ENCODE results near the gene SAMD14.

SAMD14 gene

DNA sequence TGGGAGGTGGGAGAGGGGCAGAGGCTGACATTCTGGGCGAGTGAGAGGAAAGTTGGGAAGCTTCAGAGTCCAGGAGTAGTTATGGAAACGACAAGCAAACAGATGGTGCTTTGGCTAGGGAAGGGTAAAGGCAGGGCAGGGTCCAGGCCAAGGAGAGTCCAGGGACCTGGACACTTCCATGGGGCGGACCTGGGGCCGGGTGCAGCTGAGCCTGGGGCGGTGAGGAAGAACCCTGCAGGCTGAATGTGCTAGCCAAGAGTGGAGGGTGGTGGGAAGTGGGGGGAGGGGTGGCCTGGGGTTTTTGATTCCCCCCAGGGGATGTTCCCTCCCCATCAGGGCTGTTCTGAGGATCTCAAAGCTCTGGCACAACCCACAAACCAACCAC is 17.9 kb upstream of the SAMD14 start:
- no peak for DNase-seq

DNA sequence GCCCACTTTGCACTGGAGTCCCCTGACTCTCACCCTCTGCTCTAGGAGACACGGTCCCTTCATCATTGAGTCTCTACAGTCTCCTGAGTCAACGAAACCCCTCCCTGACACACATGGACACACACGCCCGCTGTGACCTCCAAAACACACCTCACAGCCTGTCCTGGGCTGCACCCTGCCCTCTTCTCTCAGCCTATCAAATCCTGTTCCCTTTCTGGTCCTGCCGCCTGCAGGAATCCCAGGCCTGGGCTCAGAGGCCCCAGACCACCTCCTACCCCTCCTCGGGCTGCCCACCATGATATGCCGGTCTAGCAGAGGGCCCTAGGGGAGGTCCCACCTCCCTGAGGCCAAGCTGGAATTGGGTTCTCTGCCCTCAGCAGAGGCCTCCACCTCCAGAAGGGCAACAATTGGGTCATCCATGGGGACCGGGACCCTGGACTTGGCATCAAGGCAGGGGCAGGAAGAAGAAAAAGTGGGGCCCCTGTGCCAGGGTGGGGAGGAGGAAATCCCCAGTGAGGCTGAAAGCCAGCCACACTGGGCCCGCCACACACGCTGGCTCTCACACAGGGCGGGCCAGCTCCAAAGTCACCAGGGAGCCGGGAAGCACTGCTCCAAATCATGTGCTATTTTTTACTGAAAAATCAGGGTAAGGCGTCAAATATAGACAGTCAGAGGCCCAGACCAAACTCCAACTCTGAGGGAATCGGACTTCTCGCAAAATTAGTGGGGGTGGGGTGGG is 17.1 kb upstream of the SAMD14 start:
- DNase-seq = no peak

DNA sequence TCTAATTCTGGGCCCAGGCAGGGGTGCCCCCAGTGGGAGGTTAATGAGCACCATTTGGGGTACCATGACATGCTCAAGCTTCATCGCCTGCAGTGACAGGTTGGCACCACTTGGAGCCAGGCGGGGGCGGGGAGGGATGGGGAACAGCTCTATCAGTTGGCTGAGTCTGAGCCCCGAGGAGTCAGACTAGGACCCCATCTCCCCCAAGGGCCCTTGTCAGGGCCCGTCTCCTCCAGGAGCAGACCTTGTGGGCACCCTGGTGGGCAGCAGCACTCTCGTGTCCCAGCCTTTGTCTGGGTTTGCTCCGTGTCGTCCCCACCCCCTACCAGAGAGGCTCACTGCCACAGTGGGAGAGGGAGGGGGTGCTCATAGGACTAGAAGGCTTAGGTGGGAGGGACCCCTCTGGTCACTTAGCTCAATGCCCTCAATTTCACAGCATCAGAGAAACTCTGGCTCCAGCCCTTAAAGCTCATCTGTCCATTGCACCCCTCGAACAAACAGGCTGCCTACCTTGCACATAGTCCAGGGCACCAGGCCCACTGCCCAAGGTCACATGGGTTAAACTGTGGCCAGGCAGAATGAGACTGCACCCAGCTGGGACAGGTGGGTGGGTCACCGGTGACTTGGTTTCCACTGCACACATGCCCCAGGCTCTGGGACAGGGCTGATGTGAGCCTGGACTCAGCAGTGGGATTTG is 16.4 kb upstream of the SAMD14 start:
- no peak for DNase-seq

DNA sequence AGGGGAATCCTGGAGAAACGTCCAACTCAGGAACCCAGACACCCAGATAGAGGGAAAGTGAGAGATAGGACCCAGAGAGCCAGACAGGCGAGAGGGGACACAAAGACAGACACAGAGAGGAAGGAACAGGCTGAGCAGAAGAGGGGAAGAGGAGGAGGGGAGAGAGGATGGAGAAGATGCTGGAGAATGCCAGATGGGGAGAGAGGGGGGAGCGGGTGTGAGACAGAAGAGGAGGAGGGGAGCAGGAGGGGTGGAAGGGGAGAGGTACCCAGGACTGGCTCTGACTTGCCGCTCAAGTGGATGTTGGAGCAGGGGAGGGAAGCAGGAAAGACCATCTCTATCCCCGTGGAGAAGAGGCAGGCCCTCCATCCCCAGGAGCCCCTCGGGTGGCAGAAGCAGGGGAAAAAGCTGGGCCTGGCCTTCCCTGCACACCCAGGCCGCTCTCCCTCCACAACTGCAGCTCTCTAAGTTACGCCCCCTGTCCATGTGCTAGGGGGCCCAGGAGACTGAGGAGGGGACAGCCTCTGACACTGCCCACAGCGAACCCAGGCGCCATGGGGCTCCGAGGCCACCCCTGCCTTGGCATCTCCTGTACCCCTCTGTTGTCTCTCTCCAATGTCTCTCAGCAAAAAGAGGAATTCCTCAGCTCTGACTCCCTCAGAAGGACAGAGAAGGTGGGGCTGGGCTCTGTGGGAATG is 15.7 kb upstream of the SAMD14 start:
- DNase-seq = no peak

DNA sequence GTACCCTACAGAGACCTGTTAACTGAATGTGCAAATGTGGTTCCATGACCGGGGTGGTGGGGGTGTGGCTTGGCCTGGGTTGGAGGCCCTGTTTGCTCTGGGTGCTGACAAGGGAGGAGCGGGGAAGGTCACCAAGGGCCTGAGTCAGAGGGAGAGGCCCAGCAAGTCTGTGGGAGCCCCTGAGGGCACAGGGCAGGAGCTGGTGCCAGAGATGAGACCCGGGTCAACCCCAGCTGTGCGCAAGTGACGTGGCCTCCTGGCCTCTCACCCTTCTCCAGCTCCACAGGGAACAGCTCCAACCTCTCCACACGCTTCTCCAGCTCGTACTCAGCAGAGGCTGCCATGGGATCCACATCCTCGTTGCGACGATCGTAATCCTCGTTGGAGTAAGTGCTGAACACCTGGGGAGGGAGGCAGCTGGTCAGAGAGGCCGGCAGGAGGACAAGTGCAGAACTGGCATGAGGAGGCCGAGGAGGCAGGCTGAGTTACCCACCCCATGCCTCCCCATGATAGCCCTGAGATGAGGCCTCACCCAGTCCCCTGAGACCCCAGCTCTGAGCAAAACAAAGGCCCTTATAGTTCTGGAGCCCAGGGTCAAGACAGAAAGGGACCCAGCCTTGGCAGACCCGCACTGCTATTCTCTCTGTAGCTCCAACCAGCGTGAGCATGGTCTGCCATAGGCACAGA is 15.0 kb upstream of the SAMD14 start:
- DNase-seq = no peak

DNA sequence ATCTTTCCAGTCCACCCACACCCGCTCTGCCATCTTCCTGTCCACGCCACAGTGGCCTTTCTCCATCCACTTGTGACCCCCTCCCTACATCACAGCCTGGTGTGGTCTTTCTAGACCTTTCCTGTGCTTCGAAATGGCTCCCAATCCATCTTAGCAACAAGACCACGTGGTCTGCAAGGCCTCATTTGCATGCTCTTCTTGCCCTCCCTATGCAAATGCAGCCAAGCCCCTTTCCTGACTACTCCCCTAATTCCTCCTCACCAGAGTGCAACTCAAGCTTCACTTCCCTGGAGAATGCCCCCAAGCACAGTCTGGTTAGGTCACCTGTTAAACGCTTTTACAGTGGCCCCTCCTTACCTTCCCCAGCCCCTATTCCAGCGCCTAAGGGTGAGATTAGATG is 14.4 kb upstream of the SAMD14 start:
- DNase-seq = no peak

DNA sequence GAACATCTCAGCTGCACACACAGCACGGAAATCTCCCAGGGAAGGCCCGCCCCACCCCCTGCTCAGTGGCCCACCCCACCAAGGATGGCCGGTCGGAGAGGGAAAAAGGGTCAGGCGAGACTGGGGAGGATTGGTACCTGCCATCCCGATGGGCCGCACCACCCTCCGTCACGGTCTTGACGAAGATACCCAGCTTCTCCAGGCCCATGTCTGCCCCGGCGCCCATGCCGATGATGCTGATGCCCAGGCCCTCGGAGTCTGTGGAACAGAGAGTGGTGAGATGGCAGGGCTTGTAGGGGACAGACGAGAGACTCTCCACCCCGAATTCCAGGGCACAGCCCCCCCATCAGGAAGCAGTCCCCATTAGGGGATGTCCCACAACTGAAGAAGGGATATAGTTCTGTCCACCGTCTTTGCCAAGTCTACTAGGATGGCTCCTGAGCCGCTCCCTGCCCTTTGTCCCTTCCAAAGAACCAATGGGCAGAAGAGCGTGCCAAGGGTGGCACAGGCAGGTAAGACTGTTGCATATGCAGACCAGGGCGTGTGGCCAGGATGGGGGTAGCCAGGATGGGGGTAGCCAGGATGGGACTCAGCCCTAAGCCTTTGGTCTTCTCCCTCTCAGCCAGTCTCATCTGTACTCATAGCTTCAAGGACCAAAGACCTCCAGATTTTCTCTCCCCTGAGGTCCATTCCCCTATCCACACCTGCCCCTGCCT is 13.7 kb upstream of the SAMD14 start:
- no peak for DNase-seq

DNA sequence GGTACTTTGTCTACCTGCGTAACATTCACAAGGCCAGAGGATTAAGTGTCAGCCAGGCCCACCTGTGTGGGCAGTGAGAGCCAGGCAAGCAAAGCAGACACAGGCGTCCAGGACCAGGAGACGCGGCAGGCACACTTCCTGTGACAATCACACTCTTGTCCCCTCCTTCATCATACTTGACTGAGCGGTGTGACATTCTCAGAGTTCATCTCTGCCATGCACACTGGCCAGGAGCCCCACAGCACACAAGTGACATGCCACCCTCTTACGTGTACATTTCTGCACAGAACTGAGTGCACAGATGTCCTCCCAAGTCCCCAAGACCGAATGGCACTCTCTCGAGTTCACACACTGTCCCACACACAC is 11.8 kb upstream of the SAMD14 start:
- no peak for DNase-seq

DNA sequence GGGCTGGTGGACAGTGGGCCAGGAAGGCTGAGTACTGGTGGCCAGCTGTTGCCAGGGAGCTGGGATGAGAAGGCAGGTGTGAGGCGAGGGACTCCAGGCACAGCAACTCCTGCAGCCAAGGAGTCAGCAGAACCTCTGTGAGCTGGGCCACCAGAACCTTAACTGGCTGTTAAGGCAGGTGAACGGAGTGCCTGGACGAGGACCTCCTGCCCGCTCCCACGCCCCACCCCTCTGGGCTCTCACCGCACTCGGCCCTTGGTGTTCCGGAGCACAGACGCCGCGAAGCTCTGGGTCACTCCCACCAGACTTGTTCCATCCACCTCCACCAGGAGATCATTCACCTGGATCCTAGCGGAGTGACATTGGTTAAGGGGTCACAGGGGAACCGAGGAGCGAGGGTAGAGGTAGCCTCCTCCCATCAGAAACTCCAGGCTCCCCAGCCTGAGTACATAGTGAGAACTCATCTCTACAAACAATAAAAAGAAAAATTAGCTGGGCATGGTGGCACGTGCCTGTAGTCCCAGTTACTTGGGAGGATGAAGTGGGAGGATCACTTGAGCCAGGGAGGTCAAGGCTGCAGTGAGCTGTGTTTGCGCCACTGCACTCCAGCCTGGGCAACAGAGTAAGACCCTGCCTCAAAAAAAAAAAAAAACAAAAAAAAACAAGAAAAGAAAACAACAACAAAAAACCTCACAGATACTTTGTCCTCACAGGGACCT is 11.2 kb upstream of the SAMD14 start:
- no peak for DNase-seq

DNA sequence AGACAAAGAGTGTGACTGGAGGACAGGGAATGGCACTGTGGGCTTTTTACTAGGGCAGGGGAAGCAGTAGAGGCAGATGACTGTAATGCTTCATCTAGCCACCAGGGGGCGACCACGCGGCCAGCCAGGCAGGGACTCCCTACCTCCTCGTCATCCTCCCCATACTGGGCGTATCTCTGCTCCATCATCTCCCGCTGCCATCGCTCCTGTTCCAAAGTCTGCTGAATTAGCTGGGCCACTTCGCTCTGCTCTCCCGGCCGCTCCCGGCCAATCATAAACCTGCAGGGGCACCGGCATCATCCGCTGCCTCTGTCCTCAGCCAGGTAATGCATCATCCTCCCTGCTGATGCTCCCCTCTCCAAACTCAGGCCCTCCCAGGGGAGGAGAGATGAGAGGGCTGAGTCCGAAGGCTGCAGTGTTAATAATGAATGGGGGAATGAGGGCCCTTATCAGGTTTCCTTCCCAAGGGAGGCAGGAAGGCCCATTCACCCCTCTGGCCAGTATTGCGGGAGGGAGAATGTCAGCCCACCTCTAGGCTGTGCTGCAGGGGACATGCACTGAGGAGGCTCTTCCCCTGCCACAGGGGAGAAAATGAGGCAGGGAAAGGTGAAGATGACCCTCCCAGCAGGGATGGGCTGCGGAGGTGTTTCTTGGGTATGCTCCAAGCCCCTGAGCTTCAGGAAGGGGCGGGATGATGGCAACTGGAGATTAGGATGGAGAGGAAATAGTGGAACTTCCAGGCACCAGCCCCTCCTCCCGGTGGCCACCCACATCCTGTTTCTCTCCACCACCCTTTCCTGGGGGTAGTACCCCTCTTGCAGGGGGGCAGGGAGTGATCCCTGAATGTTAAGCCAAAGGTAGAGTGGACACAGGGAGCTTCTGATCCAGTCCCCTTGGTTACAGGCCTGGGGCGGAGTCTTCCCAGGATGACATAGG is 10.3 kb upstream of the SAMD14 start:
- peak; percentile 67 to 75 for DNase-seq

DNA sequence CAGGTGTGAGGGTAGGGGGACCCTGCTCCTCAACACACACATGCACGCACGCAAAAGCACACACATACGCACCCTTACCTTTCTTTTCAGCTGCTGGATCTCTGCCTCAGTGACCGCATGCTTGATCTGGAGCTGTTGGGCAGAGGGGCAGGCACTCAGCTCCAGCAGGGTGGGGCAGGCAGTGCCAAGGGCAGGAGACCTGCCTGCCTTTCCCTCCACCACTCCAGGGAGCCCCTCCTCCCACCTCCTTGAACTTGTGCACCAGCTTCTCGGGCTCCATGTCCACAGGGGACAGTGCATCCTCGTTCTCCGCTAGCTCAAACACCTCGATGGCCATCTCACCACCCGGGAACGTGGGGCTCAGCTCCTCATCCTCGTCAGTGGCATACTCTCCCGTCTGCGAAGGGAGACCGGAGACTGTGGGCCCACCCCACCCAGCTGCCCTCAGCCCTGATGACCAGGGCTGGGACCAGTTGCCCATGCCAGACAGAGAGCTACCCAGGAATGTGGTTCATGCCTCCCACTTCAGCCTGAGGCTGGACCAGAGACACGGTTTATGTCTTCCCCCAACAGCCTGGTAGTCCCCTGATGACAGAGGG is 9.3 kb upstream of the SAMD14 start:
- no peak for DNase-seq

DNA sequence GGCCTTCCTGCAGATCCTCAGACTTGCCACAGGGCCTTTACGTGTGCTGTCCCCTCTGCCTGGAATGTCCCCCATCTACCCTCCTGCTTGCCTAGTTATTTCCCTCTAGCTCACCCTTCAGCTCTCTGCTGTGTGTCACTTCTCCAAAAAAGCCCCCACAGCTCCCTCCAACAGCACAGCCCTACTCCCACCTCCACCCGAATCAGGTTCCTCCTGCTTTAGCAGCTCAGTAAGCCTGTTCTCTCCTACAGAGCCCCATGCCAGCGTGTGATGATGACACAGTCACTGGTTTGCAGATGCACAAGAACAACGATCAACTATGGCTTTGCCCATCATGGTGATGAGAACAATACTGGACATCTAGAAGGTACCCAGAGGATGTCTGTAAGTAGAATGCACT is 7.1 kb upstream of the SAMD14 start:
- DNase-seq = no peak

DNA sequence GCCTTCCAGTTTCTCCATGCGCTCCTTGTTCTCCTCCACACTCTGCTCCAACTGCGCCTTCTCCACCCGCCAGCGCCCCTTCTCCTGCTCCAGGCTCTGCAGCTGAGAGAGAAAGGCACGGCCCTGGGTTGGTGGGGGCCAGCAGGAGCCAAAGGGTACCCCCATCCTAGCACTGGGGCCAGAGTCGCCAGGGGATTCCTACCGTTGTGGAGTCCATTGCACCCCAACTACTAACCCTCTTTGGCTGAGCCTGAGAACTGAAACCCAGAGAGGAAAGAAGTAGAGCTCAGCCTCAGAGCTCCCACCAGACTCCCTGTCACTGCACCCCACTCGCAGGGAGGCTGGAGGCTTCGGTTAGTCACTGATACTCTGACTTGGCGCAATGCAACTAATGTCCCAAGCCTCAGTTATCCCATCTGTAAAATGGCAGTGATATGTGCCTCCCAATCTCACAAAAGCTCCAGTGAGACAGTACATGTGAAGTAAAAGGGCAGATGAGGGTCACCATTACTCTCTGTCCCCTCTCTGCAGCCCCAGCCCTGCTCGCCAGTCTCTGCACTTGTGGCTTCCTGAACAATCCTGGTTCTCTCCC is 6.2 kb upstream of the SAMD14 start:
- DNase-seq = no peak

DNA sequence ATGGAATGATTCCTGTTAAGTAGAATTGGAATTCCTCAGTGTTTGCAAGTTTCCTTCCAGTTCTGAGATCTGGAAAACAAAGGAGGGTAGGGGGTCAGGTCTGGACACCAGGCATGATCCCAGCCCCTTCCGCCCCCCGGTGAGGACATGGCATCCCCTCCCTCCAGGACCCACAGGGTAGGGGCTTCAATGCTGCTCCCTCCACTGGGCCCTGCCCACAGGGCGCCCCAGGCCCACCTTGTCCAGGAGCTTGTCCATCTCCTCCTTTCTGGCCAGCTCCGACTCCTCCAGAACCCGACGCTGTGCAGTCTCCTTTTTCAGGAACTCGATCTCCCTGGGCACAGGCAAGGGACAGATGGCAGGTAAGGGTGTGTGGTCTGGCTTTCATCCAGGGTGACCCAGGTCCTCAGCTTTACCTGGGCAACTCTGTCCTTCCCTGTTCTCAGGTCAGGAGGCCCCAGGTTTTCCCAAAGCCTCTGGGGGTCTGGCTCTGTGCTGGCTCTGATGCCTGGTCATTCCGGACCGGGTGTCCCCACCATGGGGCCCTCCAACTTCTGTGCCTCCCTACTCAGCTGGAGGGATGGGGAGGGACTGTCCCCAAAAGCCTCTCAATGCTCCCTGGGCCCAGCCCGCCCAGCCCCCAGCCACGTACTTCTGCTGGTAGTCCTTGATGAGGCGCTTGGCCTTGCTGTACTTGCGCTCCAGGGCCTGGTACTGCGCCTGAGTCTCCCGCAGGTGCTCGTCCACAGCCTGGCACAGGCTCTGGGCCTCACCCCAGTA is 5.5 kb upstream of the SAMD14 start:
- DNase-seq = no peak

DNA sequence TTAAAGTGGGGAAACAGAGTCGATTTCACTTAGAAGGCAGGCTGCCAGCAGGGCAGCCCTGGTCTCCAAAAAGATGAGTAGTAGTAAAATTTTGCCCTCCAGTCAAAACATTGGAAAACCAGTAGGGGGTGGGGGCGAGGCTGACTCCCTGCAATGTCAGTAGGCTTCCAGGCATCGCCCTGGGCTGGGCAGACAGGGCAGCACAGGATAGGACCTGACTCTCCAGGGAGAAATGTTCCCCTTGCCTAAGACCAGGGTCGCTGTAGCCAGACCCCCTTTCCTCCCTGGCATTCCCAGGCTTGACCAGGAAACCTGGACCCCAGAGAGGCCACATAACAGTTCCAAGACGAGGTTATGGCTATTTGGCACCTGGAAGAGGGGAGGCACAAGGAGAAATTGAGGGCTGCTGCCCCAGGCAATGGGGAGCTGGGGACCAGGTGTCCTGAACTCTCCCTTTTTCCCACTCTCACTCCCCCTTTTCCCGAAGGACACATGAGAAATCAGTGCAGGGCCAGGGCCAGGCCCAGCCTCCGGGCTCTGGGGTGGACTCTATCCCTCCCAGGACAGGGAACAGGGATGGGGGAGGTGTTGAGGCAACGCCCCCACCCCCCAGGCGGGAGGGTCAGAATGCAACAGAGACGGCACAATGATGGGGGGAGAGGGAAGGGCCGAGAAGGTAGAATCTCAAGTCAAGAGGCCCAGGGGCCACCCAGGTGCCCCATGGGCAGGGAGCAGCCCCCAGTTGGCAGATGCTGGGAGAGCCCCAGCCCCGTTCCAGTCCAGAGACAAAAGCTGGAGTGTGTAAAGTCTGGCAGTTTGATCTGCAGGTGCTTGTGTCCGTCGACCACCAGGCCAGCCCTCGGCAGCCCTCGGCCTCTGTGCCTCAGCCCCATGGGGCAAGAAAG is 4.5 kb upstream of the SAMD14 start:
- DNase-seq = no peak

DNA sequence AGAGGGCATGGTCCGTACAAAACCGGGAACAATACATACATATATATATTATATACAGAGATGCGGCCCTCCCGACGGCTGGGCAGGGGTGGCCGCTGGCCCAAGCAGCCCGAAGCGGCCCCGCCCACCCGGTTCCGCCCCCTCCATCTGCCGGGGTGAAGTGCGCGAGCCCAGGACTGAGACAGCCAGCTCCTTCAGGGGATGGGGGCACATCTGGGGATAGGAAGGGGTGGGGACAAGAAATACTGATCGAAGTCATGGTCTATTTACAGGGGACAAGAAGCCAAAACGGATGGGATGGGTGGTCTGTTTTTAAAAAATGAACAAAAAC is 3.8 kb upstream of the SAMD14 start:
- DNase-seq = no peak

DNA sequence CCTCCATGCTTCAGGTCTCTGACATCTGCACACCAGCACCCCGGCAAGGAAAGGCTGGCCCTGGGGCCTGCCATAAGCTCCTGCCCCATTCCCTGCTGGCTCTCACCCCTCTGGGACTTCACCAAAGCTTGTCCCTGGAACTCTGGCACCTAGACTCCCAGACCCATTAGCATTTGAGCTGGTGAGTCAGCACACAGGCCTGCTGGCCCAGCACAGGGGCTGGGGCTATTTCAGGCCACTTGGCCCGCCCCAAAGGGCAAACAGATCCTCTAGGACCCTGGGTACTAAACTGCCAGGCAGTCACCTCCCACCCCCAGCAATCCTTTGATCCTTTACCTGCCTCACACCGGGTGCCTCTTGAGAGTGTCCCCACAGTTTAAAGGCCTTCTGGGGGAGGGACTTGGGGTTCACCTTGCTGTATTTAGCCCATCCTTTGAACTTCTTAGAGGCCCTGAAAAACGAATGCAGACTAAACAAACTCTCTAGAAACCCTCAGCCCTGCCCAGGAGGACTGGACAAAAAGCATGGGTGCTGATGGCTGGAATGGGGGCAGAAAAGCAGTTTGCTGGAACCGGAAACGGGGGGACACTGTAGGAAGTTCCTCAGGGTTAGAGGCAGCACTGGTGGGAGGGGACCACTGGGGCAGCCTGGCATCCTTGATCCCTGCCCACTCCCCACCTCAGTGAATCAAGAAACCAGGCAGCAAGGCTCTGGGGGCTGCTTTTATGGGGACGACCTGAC is 3.2 kb upstream of the SAMD14 start:
- no peak for DNase-seq
